Activated CD4-positive, alpha-beta T cell treated with anti-CD3 and anti-CD28 coated beads, Interleukin-2, amount 10 ng/mL, durations not matched to agents 24 days and 14 days (primary cell): ENCODE data around the gene SS18L1. TPM values are rescaled to one million over a fixed set of nuclear protein-coding genes. Genes with fewer than 3 reads are reported as not detected.
"Not testable (repeated sequence)": the region's sequence is repeated elsewhere in the genome, so short reads cannot be mapped to it uniquely, and the experiment has no call there.

Source experiments
- DNase-seq: peaks from one replicate; pipeline ENCODE4 v3.0.0; 2022
- H3K27ac Mint-ChIP-seq: one replicate; pipeline ENCODE4 v1.8.0; 2022; ENCODE audit warnings: mild to moderate bottlenecking, mixed read lengths
- H3K27me3 Mint-ChIP-seq: one replicate; pipeline ENCODE4 v1.8.0; 2022; ENCODE audit warnings: mixed read lengths
- H3K36me3 Mint-ChIP-seq: one replicate; pipeline ENCODE4 v1.8.0; 2022; ENCODE audit warnings: low read depth, mild to moderate bottlenecking, mixed read lengths
- H3K4me1 Mint-ChIP-seq: one replicate; pipeline ENCODE4 v1.8.0; 2021; ENCODE audit warnings: mixed read lengths
- H3K4me3 Mint-ChIP-seq: one replicate; pipeline ENCODE4 v1.8.0; 2022; ENCODE audit warnings: mild to moderate bottlenecking, moderate library complexity, mixed read lengths
- H3K9me3 Mint-ChIP-seq: one replicate; pipeline ENCODE4 v1.8.0; 2021; ENCODE audit warnings: mixed read lengths
- intact Hi-C: fragments of 100-400 bp; cut with micrococcal nuclease; formaldehyde crosslinking; loops from one replicate; pipeline ENCODE4 v1.15.1; 2023
- total RNA-seq: library from RNA; stranded (reverse); gene quantifications from 2 replicates; pipeline ENCODE4 v1.2.3, GENCODE V29; 2022

Gene SS18L1
- total RNA-seq, 1 donor from 2014 or later = 29.0 TPM

DNA sequence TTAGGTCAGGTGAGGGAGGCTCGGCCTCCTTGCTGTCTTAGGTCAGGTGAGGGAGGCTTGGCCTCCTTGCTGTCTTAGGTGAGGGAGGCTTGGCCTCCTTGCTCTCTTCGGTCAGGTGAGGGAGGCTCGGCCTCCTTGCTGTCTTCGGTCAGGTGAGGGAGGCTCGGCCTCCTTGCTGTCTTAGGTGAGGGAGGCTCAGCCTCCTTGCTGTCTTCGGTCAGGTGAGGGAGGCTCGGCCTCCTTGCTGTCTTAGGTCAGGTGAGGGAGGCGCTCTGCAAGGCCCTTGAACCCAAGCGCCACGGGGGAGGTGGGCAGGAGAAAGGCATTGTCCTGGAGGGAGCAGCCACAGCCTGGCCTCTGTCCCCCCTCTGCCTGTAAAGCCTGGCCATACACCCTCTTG lies 4.8 kb downstream of the SS18L1 start:
- H3K9me3 Mint-ChIP-seq, H3K27me3 Mint-ChIP-seq, intact Hi-C loops, DNase-seq, H3K4me3 Mint-ChIP-seq, H3K27ac Mint-ChIP-seq: not testable (repeated sequence)
- Mint-ChIP-seq H3K36me3 (peaks cover 34% of the 10 kb centered on the region), H3K4me1 (peaks cover 17% of the 10 kb centered on the region)

DNA sequence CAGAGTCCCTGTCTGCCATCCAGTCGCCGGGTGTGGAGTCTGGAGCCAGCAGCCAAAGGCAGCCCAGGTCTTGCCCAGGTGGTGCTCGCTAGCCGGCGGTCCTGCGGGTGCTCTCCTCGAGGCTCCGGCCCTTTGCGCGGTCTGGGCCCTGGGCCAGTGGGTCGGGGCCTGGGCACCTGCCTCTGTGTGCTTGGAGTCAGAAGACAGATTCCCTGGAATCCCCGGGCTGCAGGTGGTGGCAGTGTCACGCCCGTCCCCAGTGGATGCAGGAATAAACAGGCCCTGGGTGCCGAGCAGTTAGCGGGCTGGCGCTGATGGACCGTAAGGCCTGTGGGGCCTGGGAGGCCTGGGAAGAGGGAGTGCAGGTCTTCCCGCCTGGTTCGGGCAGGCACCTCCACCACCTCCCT lies 5.3 kb downstream of the SS18L1 start:
- DNase-seq = no peak
- peaks cover 39% of the 10 kb centered on the region for H3K36me3 Mint-ChIP-seq
- H3K9me3 Mint-ChIP-seq = peaks cover 11% of the 10 kb centered on the region
- H3K4me1 Mint-ChIP-seq = peaks cover 17% of the 10 kb centered on the region
- intact Hi-C loops = no loop called here
- H3K4me3 Mint-ChIP-seq = no peak overlapping the region
- no peaks in the 10 kb centered on the region for H3K27me3 Mint-ChIP-seq
- H3K27ac Mint-ChIP-seq = no peak overlapping the region

DNA sequence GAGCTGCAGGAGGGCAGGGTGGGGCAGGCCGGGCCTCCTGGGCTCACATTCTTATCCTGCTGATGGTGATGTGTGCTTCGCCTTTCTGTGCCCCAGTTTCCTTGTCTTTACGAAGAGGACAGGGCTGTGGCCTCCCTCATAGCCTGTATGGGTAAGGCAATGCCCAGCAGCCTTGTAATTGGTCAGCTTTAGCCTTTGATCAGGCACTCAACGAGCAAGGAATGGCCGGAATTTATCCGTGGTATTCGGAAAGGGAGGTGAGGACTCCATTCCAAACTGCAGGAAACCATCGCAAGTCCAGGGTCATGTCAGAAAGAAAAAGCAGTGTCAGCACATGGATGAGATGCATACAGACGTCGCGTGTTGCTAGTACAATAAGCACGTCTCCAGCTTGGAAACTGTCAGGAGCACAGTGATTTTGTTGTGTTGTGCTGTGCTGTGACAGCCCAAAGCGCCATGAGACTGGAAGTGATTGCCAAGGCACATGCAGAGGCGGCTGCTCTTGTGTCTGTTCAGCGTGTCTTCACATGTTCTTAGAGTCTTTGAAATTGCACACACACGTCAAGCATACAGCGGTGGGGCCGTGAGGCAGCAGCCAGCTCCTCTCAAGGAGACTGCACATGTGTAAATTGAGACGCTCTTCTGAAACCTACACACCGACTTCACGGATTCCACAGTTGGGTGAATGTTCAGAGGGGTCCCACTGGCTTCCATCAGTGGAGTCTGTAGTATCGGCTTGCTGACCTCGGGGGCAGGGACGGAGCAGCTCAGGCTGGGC lies 6.2 kb downstream of the SS18L1 start:
- peaks cover 44% of the 10 kb centered on the region for H3K36me3 Mint-ChIP-seq
- intact Hi-C loops = no loop called here

GRCh38 chr20:62150310-62150575 lies 6.7 kb downstream of the SS18L1 start:
- no peak for DNase-seq
- Mint-ChIP-seq H3K36me3 (peaks cover 46% of the 10 kb centered on the region), H3K27ac (peak overlapping the region; percentile 41), H3K9me3 (peaks cover 11% of the 10 kb centered on the region), H3K4me3 (no peak overlapping the region), H3K4me1 (peaks cover 10% of the 10 kb centered on the region), H3K27me3 (no peaks in the 10 kb centered on the region)
- intact Hi-C loops = no loop called here

More for the DNA sequence above, 6.2 kb downstream of the SS18L1 start:
- Mint-ChIP-seq H3K27ac (no peak overlapping the region), H3K27me3 (no peaks in the 10 kb centered on the region), H3K9me3 (peaks cover 11% of the 10 kb centered on the region), H3K4me3 (no peak overlapping the region), H3K4me1 (peaks cover 13% of the 10 kb centered on the region)
- no peak for DNase-seq

DNA sequence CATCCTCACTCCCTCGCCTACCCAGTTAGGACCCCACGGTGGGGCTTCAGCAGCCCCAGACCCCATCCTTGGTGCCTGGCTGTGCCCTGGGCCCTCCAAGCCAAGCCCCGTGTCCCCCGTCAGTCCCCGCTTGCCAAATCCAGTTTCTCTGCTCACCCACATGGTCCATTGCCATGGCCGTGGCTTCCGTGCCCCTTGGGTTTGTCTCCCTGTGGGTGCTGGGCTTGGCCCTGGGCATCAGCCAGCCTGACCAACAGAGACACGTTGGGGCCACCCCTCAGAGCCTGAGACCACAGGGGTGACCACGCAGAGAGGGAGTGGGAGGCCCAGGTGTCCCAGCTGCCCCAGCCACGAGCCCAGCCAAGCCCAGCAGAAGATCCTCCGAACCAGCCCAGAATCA lies 7.7 kb downstream of the SS18L1 start:
- no peak overlapping the region for H3K4me3 Mint-ChIP-seq
- DNase-seq = no peak
- peaks cover 11% of the 10 kb centered on the region for H3K9me3 Mint-ChIP-seq
- intact Hi-C loops = no loop called here
- no peaks in the 10 kb centered on the region for H3K27me3 Mint-ChIP-seq
- H3K27ac Mint-ChIP-seq = peak overlapping the region; percentile 37
- peaks cover 9% of the 10 kb centered on the region for H3K4me1 Mint-ChIP-seq
- H3K36me3 Mint-ChIP-seq = peaks cover 46% of the 10 kb centered on the region

DNA sequence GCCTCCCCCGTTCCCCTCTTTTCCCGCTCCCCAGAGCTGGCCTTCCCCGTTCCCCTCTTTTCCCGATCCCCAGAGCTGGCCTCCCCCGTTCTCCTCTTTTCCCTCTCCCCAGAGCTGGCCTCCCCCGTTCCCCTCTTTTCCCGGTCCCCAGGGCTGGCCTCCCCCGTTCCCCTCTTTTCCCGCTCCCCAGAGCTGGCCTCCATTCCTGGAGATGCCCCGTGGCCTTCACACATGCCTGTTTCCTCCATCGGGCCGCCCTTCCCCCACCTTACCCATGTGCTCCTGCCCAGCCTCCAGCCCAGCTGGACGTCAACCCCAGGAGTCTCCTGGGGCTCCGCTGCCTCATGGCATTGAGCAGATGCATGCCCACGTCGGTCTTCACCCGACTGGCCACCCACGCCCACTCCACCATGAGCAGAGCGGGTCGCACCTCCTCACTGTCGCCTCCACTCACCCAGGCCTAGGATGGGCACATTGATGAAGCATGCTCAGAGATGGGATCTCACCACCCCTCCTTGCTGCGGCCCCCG lies 8.3 kb downstream of the SS18L1 start:
- H3K36me3 Mint-ChIP-seq = peaks cover 45% of the 10 kb centered on the region
- no peak for DNase-seq
- no peaks in the 10 kb centered on the region for H3K27me3 Mint-ChIP-seq
- H3K4me3 Mint-ChIP-seq = no peak overlapping the region
- H3K4me1 Mint-ChIP-seq = peaks cover 9% of the 10 kb centered on the region
- no peak overlapping the region for H3K27ac Mint-ChIP-seq
- H3K9me3 Mint-ChIP-seq = peaks cover 11% of the 10 kb centered on the region
- intact Hi-C loops = no loop called here

DNA sequence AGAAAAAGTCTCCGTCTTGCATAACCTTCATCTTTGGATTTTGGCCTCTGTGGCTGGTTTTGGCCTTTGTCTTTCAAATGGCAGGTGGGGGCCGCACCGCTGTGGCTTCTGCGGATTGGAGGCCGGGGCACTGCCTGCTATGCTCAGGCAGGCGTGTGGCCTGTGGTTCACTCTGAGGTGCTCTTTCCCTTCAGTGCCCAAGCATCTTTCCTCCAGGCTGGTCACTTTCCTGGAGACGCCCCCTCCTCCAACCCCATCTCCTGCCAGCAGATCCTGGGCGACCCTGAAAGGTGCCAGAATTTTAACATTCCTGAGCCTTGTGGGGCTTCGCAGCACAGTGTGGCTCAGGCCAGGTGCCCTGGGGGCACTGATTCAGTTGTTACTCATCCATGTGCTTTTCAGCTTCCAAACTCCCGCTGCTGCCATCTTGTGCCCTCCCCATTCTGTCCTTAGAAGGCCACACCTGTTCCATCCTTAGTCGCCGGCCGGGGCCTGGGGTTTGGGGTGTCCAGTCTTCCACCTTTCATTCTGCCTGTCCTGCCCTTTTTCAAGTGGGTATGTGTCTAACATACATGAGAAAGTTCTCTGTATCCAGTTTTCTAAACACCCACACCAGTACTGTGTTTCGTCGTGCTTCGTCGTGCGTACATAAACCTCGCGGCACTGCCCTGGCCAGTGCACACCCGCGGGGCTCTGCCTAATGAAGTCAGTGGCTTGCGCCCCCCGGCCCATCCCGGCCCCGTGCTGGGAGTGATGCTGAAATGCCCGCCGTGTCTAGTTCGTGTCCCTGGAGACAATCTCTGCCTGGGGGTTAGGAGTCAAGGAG lies 12.1 kb downstream of the SS18L1 start:
- Mint-ChIP-seq H3K9me3 (peaks cover 11% of the 10 kb centered on the region), H3K4me3 (no peak overlapping the region), H3K4me1 (peaks cover 13% of the 10 kb centered on the region), H3K27me3 (peaks cover 1% of the 10 kb centered on the region), H3K36me3 (peaks cover 50% of the 10 kb centered on the region), H3K27ac (no peak overlapping the region)
- intact Hi-C loops = no loop called here
- DNase-seq = no peak

DNA sequence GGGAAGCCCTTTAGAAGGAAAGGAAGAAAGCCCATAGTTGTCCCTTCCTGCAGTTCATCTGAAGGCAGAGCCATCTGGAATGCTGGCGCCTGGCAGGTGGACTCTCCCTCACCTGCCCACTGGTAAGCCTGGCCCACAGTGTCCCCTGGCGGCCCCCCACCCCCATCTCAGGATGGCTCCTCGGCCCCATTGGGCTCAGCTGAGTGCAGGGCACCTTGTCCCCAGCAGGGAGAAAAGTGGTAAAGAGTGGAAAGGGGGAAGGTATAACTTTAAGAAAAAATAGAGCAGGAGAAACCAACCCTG lies 12.6 kb downstream of the SS18L1 start:
- H3K9me3 Mint-ChIP-seq = peaks cover 11% of the 10 kb centered on the region
- no peak for DNase-seq
- peaks cover 51% of the 10 kb centered on the region for H3K36me3 Mint-ChIP-seq
- intact Hi-C loops = no loop called here
- peaks cover 1% of the 10 kb centered on the region for H3K27me3 Mint-ChIP-seq
- no peak overlapping the region for H3K4me3 Mint-ChIP-seq
- peaks cover 14% of the 10 kb centered on the region for H3K4me1 Mint-ChIP-seq
- no peak overlapping the region for H3K27ac Mint-ChIP-seq

DNA sequence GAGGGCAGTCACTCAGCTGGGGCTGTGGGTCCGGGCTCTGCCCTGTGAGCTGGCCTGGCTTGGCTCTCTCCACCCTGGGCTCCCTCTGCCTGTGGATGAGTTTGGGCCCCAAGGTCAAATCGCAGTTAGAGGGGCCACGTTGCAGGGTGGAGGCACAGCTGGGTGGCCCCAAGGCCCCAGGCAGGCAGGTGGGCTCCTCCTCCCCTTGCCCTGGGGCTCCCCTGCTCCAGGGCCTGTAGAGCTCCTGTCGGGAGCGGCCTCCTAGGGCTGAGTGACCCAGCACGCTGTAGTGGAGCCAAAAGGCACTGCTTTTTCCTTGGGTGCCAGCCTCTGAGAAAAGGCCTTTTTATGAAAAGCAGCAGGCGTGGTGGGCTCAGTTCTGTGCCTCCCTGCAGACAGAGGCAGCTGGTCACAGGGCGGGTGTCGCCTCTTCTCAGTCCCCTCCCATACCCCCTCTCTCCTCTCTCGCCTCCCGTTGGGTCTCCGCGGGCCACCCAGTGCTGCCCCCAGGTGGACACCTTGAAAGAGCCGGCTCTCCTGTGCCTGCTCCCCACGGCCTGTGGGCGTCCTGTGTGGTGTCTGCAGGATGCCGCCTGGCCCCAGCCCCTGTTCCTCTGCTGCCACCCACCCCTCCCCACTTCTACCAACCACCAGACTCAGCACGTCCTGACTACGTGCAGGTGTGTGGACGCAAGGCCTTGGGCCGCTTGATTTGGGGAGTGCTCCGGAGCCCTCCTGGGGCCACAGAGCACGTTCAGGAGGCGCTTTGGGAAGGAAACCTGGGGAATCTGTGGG lies 13.2 kb downstream of the SS18L1 start:
- Mint-ChIP-seq H3K27me3 (peaks cover 1% of the 10 kb centered on the region), H3K36me3 (peaks cover 50% of the 10 kb centered on the region), H3K27ac (no peak overlapping the region), H3K4me3 (no peak overlapping the region), H3K9me3 (peaks cover 11% of the 10 kb centered on the region), H3K4me1 (peaks cover 14% of the 10 kb centered on the region)
- intact Hi-C loops = loop anchor here (1.0 kb wide), 1 partner anchor 34 kb away; the partner anchor contains the start of gene LSM14B
- DNase-seq = peak; percentile 92

DNA sequence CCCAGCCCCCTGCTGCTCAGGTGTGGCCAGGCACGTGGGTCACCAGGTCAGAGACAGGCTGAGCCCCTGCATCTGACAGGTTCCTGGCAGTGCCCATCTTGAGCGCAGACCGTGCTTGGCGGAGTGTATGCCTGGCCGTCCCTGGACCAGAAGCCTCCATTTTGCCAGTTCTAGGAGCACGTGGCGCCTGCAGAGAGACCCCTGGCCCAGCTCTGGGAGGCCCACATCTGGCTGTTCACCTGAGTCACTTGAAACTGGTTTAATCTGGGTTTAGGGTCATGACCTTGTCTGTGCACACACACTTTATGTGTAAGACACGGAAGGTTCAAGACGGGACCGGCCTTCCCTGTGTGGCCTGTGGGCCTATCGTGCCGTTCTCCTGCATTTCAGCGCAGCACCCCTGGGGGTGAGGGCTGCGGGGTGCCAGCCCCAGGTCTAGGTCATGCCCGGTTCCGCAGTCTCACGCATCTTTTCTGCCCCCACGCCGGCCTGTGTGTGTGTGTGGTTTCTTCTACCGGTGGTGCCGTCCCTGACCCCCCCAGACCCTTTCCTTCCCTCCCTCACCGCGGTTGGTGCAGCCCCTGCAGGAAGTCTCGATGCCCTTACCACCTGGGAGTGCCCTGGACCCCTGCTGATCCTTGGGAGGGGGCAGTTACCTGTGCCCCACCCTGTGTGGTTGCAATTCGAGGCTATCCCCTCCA lies 14.0 kb downstream of the SS18L1 start:
- intact Hi-C loops = loop anchor here (1.0 kb wide), 1 partner anchor 35 kb away; the partner anchor contains the start of gene LSM14B
- Mint-ChIP-seq H3K36me3 (peaks cover 45% of the 10 kb centered on the region), H3K27ac (no peak overlapping the region), H3K4me3 (no peak overlapping the region), H3K27me3 (peaks cover 1% of the 10 kb centered on the region), H3K9me3 (peaks cover 11% of the 10 kb centered on the region), H3K4me1 (peaks cover 14% of the 10 kb centered on the region)
- no peak for DNase-seq

- no peak for DNase-seq
- Mint-ChIP-seq H3K4me1 (peaks cover 14% of the 10 kb centered on the region), H3K27me3 (peaks cover 1% of the 10 kb centered on the region), H3K36me3 (peaks cover 40% of the 10 kb centered on the region), H3K4me3 (no peak overlapping the region), H3K9me3 (peaks cover 6% of the 10 kb centered on the region), H3K27ac (no peak overlapping the region)
- intact Hi-C loops = no loop called here
Observed at GRCh38 chr20:62158088-62158400, 14.5 kb downstream of the SS18L1 start.

DNA sequence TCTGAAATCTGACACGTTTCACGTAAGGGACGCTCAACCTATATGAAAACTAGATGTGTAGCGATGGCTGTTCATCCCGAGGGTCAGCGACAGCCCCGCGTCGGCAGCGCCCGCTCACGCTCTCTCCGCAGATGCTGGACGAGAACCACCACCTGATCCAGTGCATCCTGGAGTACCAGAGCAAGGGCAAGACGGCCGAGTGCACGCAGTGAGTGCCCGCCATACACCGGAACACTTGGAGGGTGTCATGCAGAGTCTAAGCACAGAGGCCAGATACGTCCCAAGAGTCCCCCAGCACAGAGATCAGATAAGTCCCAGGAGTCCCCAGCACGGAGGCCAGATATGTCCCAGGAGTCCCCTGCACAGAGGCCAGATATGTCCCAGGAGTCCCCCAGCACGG lies 15.0 kb downstream of the SS18L1 start:
- Mint-ChIP-seq H3K4me3 (no peak overlapping the region), H3K36me3 (peaks cover 38% of the 10 kb centered on the region), H3K4me1 (peaks cover 14% of the 10 kb centered on the region), H3K27me3 (peaks cover 1% of the 10 kb centered on the region), H3K27ac (no peak overlapping the region), H3K9me3 (peaks cover 3% of the 10 kb centered on the region)
- intact Hi-C loops = no loop called here
- no peak for DNase-seq

DNA sequence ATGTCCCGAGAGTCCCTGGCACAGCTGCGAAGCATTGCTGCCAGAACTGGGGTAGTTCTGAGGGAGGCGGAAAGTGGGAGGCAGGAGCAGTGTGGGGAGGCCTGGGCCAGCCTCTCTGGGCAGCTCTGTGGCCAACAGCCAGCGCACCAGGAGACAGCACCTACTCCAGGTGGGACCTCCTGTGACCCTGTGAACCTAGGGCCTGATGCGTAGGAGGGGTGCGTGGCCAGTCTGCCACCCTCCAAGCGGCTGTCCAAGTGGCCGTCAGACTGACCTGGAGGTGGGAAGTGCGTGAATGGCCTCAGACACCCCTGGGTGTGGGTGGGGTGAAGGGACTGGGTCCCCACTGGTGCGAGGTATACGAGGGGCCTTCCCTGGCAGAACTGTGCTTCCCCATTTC lies 15.5 kb downstream of the SS18L1 start:
- H3K4me1 Mint-ChIP-seq = peaks cover 14% of the 10 kb centered on the region
- intact Hi-C loops = no loop called here
- H3K9me3 Mint-ChIP-seq = no peaks in the 10 kb centered on the region
- H3K27me3 Mint-ChIP-seq = peaks cover 1% of the 10 kb centered on the region
- DNase-seq = no peak
- no peak overlapping the region for H3K4me3 Mint-ChIP-seq
- no peak overlapping the region for H3K27ac Mint-ChIP-seq
- peaks cover 33% of the 10 kb centered on the region for H3K36me3 Mint-ChIP-seq
